ENCODE data around the gene FBL. TPM values are rescaled to one million over a fixed set of nuclear protein-coding genes. Genes with fewer than 3 reads are reported as not detected.

The FBL gene
- total RNA-seq, 5 donors from 2014 or later (not counting 1 experiment from before 2014, with no cell fraction given), result 291 to 348 (median 299) TPM

DNA sequence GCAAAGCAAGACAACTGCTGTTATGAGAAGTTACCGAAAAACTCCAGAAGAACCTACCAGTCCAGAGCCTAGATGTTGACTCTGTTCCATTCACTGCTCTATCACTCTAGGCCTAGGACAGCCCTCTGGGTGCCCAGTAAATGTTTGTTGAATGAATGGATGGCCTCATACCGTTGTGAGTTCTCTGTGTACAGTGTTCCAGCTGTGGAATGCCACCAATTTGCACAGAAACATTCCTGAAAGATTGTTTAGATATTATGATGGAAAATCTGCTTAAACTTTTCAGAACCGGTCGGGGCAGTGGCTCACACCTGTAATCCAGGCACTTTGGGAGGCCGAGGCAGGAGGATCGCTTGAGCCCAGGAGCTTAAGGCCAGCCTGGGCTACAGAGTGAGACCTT, 1.3 kb upstream of the FBL start:
- H3K27ac Mint-ChIP-seq, result peak overlapping the region in 1 of 2 donors; percentile 95
- H3K27ac ChIP-seq (ENCODE audit: low read length), result no peak overlapping the region
- 100% methylated on average over 3 of the region's 6 CpGs for WGBS (ENCODE audit: insufficient coverage)
- H3K4me1 ChIP-seq (ENCODE audit: control insufficient read depth in 1 of 2, extremely low read depth in 1 of 2, insufficient read depth in 2 of 2, low read length in 2 of 2), result peaks cover 7 to 43% of the 10 kb centered on the region in 2 experiments
- H3K4me3 Mint-ChIP-seq, result peak overlapping the region in 2 of 3 donors; percentile 83 to 87
- H3K4me1 Mint-ChIP-seq, result peaks cover 40 to 45% (median 44%) of the 10 kb centered on the region in 3 donors
- ATAC-seq (replicated peaks in 1 of 4) (no peak), DNase-seq (no peak)
- POLR2A ChIA-PET, result no interaction called here
- no peak overlapping the region for H3K4me3 ChIP-seq (ENCODE audit: control insufficient read depth in 1 of 2, extremely low read depth in 1 of 2, low read length in 1 of 2)
- no peaks in the 10 kb centered on the region for H3K36me3 ChIP-seq (ENCODE audit: control insufficient read depth in 2 of 2, extremely low read depth in 1 of 2, insufficient read depth in 1 of 2, low read length in 1 of 2)
- H3K9me3 ChIP-seq, result no peaks in the 10 kb centered on the region
- H3K27me3 ChIP-seq (replicated peaks in 1 of 2; ENCODE audit: control insufficient read depth in 2 of 2, extremely low read depth in 1 of 2, insufficient read depth in 2 of 2, low read length in 1 of 2), result peaks cover 0 to 4% of the 10 kb centered on the region in 2 experiments
- CTCF ChIA-PET, result no interaction called here
- H3K36me3 Mint-ChIP-seq, result no peaks in the 10 kb centered on the region
- H3K27me3 Mint-ChIP-seq, result peaks cover 0 to 3% of the 10 kb centered on the region in 2 donors
- no peaks in the 10 kb centered on the region for H3K9me3 Mint-ChIP-seq

DNA sequence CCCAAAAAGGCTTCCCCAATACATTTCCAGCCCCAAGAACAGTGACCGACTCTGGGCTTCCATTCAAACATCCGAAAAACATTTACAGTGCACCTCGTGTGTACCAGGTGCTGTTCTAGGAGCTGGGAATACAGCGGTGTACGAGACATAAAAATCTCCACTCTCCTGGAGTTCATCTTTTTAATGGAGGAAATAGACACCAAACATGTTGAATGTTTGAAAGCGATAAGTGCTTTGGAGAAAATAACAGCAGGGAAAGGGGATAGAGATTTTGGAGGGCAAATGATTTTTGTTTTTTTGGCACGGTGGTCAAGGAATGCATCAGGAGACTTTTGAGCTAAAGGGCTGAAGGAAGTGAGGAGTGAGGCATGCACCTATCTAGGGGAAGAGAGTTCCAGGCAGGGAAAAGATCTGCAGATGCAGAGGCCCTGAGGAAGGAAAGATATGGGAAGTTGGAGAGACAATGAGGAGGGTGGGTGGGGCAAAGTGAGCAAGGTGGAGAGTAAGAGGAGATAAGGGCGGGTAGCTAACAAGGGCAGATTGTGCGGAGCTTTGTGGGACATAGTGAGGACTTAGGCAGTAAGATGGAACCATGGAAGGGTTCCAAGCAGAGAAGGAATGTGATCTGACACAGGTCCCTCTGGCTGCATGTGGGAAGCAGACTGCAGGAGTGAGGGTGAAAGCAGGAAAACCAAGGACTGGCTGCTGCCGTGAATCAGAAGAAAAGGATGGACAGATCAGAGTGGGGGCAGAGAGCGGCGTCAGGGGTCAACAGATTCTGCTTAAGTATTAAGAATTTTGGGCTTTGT, 703 bp upstream of the FBL start:
- H3K36me3 ChIP-seq (ENCODE audit: control insufficient read depth in 2 of 2, extremely low read depth in 1 of 2, insufficient read depth in 1 of 2, low read length in 1 of 2), result no peaks in the 10 kb centered on the region
- peaks cover 46 to 50% (median 48%) of the 10 kb centered on the region in 3 donors for H3K4me1 Mint-ChIP-seq
- H3K27ac ChIP-seq (ENCODE audit: low read length), result peak overlapping the region; percentile 92
- WGBS (ENCODE audit: insufficient coverage), result 89% methylated on average over 5 of the region's 12 CpGs
- H3K36me3 Mint-ChIP-seq, result no peaks in the 10 kb centered on the region
- no peaks in the 10 kb centered on the region for H3K9me3 ChIP-seq
- H3K4me3 Mint-ChIP-seq, result peak overlapping the region; percentile 83 to 87 (median 87)
- H3K27ac Mint-ChIP-seq, result peak overlapping the region; percentile 91 to 95
- H3K27me3 Mint-ChIP-seq, result peaks cover 0 to 3% of the 10 kb centered on the region in 2 donors
- ATAC-seq (replicated peaks in 1 of 4), result no peak
- peaks cover 7 to 44% of the 10 kb centered on the region in 2 experiments for H3K4me1 ChIP-seq (ENCODE audit: control insufficient read depth in 1 of 2, extremely low read depth in 1 of 2, insufficient read depth in 2 of 2, low read length in 2 of 2)
- peaks cover 0 to under 1% of the 10 kb centered on the region in 2 experiments for H3K27me3 ChIP-seq (replicated peaks in 1 of 2; ENCODE audit: control insufficient read depth in 2 of 2, extremely low read depth in 1 of 2, insufficient read depth in 2 of 2, low read length in 1 of 2)
- no peak for DNase-seq
- no peaks in the 10 kb centered on the region for H3K9me3 Mint-ChIP-seq
- CTCF ChIA-PET, result interaction anchor here in 1 of 2 donors (0.5 to 6.2 kb wide), 6 partner anchors 13 to 1708 kb away, joined by 3 to 69 read pairs (median 12); partner anchors contain the start of genes DYRK1B and PSMC4
- POLR2A ChIA-PET, result interaction anchor here in 1 of 2 donors (1.3 to 3.0 kb wide), 2 partner anchors 13 to 124 kb away, joined by 5 to 14 read pairs; partner anchors contain the start of genes DYRK1B and PSMC4
- peak overlapping the region; percentile 85 to 92 for H3K4me3 ChIP-seq (ENCODE audit: control insufficient read depth in 1 of 2, extremely low read depth in 1 of 2, low read length in 1 of 2)

DNA sequence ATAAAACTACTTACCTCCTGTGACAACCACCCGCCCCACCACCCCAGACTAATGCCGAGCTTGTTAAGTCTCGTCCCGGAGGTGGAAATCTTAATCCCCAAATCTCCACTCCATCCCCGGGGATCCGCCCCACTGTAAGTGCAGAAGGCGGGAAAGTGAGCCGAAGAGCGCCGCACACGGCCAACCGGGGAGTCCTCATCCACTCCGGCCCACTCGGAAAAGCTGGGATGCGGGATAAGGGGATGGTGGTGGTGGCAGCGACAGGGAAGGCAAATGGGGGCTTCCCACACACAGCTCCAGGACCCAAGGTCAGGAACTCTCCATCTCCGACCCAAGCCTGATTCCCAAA, 621 bp downstream of the FBL start:
- Histone ChIP-seq H3K36me3 (ENCODE audit: control insufficient read depth in 2 of 2, extremely low read depth in 1 of 2, insufficient read depth in 1 of 2, low read length in 1 of 2) (peaks cover 2 to 3% of the 10 kb centered on the region in 2 donors), H3K27ac (ENCODE audit: low read length) (peak overlapping the region; percentile 92), H3K27me3 (replicated peaks in 1 of 2; ENCODE audit: control insufficient read depth in 2 of 2, extremely low read depth in 1 of 2, insufficient read depth in 2 of 2, low read length in 1 of 2) (no peaks in the 10 kb centered on the region), H3K9me3 (no peaks in the 10 kb centered on the region), H3K4me3 (ENCODE audit: control insufficient read depth in 1 of 2, extremely low read depth in 1 of 2, low read length in 1 of 2) (peak overlapping the region; percentile 85 to 92), H3K4me1 (ENCODE audit: control insufficient read depth in 1 of 2, extremely low read depth in 1 of 2, insufficient read depth in 2 of 2, low read length in 2 of 2) (peaks cover 7 to 44% of the 10 kb centered on the region in 2 experiments)
- ChIA-PET CTCF (interaction anchor here (1.3 to 6.2 kb wide), 7 partner anchors 10 to 125 kb away, joined by 4 to 69 read pairs (median 7); partner anchors contain the start of genes DYRK1B (in 1 of the 2) and PSMC4 (in 1 of the 2)), POLR2A (interaction anchor here in 1 of 2 donors (3.0 kb wide), 1 partner anchor 12 kb away, joined by 14 read pairs; the partner anchor contains the start of gene DYRK1B)
- ATAC-seq (replicated peaks in 1 of 4) (no peak), DNase-seq (peak in 1 of 35 experiments; percentile 20)
- H3K27ac Mint-ChIP-seq, result peak overlapping the region; percentile 91 to 95
- peaks cover 50 to 56% (median 55%) of the 10 kb centered on the region in 3 donors for H3K4me1 Mint-ChIP-seq
- peak overlapping the region; percentile 83 to 87 (median 87) for H3K4me3 Mint-ChIP-seq
- H3K36me3 Mint-ChIP-seq, result no peaks in the 10 kb centered on the region
- no peaks in the 10 kb centered on the region for H3K27me3 Mint-ChIP-seq
- no peaks in the 10 kb centered on the region for H3K9me3 Mint-ChIP-seq
- 0% methylated on average over 1 of the region's 17 CpGs for WGBS (ENCODE audit: insufficient coverage)

DNA sequence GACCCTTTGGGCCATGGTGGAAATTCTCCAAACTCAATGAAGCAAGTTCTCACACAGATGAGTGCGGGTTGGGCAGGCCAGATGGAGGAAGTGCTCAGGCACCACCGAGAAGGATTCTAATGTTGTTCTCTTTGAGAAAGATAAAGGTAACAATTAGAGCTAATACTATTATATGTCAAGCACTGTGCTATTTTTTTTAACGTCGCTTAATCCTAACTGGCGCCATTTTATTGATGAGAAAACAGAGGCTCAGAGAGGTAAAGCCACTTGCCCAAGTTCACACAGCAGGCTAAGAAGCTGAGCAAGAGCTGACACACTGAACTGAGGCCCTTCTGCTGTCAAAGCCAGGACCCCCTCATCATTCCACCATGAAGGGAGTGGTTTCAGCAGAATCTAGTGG, 1.0 kb downstream of the FBL start:
- peak overlapping the region; percentile 85 to 92 for H3K4me3 ChIP-seq (ENCODE audit: control insufficient read depth in 1 of 2, extremely low read depth in 1 of 2, low read length in 1 of 2)
- H3K27me3 ChIP-seq (replicated peaks in 1 of 2; ENCODE audit: control insufficient read depth in 2 of 2, extremely low read depth in 1 of 2, insufficient read depth in 2 of 2, low read length in 1 of 2), result no peaks in the 10 kb centered on the region
- H3K4me3 Mint-ChIP-seq, result peak overlapping the region; percentile 83 to 87 (median 87)
- H3K9me3 Mint-ChIP-seq, result no peaks in the 10 kb centered on the region
- H3K36me3 Mint-ChIP-seq, result no peaks in the 10 kb centered on the region
- H3K27ac Mint-ChIP-seq, result peak overlapping the region; percentile 91 to 95
- H3K36me3 ChIP-seq (ENCODE audit: control insufficient read depth in 2 of 2, extremely low read depth in 1 of 2, insufficient read depth in 1 of 2, low read length in 1 of 2), result peaks cover 6% of the 10 kb centered on the region in 2 donors
- no peaks in the 10 kb centered on the region for H3K9me3 ChIP-seq
- CTCF ChIA-PET, result interaction anchor here (1.3 to 6.2 kb wide), 7 partner anchors 9 to 125 kb away, joined by 4 to 69 read pairs (median 7); partner anchors contain the start of genes DYRK1B (in 1 of the 2) and PSMC4 (in 1 of the 2)
- WGBS (ENCODE audit: insufficient coverage), result 17% methylated on average over 1 of the region's 5 CpGs
- H3K27me3 Mint-ChIP-seq, result no peaks in the 10 kb centered on the region
- H3K4me1 ChIP-seq (ENCODE audit: control insufficient read depth in 1 of 2, extremely low read depth in 1 of 2, insufficient read depth in 2 of 2, low read length in 2 of 2), result peaks cover 7 to 44% of the 10 kb centered on the region in 2 experiments
- H3K27ac ChIP-seq (ENCODE audit: low read length), result peak overlapping the region; percentile 92
- ATAC-seq (replicated peaks in 1 of 4) (no peak), DNase-seq (peak in 1 of 35 experiments; percentile 16)
- peaks cover 50 to 56% (median 55%) of the 10 kb centered on the region in 3 donors for H3K4me1 Mint-ChIP-seq
- POLR2A ChIA-PET, result interaction anchor here (0.5 to 3.0 kb wide), 2 partner anchors 11 to 50 kb away, joined by 3 to 14 read pairs; partner anchors contain the start of gene DYRK1B (in 1 of the 2)

DNA sequence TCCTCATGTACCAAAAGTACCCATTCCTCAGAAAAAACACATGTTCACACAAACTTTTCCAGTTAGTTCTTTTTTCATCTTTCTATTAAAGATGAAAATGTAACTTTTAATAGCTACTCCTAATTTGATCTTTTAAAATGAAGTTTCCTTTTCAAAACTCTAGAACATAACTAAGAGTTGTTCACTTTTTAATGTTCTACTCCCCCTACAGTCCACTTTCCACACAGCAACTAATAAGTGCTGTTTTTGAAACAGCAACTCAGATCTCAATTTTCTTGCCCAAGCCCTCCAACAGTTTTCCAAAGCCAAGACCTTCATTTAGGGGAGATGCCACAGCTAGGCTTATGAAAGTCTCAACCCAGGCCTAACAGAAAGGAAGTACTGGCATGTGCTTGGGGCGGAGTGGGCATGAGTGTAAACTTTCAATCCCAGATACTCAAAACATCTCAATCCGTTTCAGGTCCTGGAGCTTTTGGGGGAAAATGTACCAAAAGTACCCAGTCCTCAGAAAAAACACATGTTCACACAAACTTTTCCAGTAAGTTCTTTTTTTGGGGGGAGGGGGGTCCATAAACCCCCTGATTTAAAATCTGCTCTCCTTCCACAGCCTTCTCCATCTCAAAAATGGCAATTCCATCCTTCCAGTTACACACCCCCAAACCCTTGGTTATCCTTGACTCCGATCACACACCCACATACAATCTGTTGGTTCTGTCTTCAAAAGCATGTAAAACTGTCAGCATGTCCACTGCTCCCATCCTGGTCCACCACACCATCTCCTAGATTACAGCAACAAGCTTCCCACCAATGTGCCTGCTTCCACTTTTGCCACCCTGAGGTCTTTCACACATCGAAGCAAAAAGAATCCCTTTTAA, 2.0 kb downstream of the FBL start:
- no peaks in the 10 kb centered on the region for H3K9me3 ChIP-seq
- Mint-ChIP-seq H3K27me3 (no peaks in the 10 kb centered on the region), H3K4me3 (peak overlapping the region; percentile 83 to 87 (median 87)), H3K27ac (peak overlapping the region; percentile 75 to 95), H3K36me3 (peaks cover 7% of the 10 kb centered on the region), H3K4me1 (peaks cover 55 to 59% (median 55%) of the 10 kb centered on the region in 3 donors), H3K9me3 (no peaks in the 10 kb centered on the region)
- whole genome bisulfite sequencing (ENCODE audit: insufficient coverage), result 57% methylated on average over 2 of the region's 4 CpGs
- no peak overlapping the region for H3K27ac ChIP-seq (ENCODE audit: low read length)
- ChIA-PET CTCF (interaction anchor here (0.7 to 6.2 kb wide), 16 partner anchors 8 to 127 kb away, joined by 3 to 69 read pairs (median 4); partner anchors contain the start of genes DYRK1B (in 1 of the 2) and PSMC4 (in 1 of the 2)), POLR2A (interaction anchor here (0.6 to 3.0 kb wide), 3 partner anchors 10 to 1433 kb away, joined by 3 to 14 read pairs (median 4); partner anchors contain the start of gene DYRK1B (in 1 of the 2))
- H3K36me3 ChIP-seq (ENCODE audit: control insufficient read depth in 2 of 2, extremely low read depth in 1 of 2, insufficient read depth in 1 of 2, low read length in 1 of 2), result peaks cover 11 to 16% of the 10 kb centered on the region in 2 donors
- peak in 9 of 35 experiments; percentile 9 to 77 (median 27) for DNase-seq
- peaks cover 7 to 44% of the 10 kb centered on the region in 2 experiments for H3K4me1 ChIP-seq (ENCODE audit: control insufficient read depth in 1 of 2, extremely low read depth in 1 of 2, insufficient read depth in 2 of 2, low read length in 2 of 2)
- H3K27me3 ChIP-seq (replicated peaks in 1 of 2; ENCODE audit: control insufficient read depth in 2 of 2, extremely low read depth in 1 of 2, insufficient read depth in 2 of 2, low read length in 1 of 2), result no peaks in the 10 kb centered on the region
- H3K4me3 ChIP-seq (ENCODE audit: control insufficient read depth in 1 of 2, extremely low read depth in 1 of 2, low read length in 1 of 2), result no peak overlapping the region
- ATAC-seq (replicated peaks in 1 of 4), result no peak
